GM12801 (cell line): ENCODE data around the gene ALOXE3.

Source experiments
- CTCF ChIP-seq: IDR thresholded peaks from one replicate; pipeline ENCODE4 v1.5.1; 2011; ENCODE audit warnings: control low read depth; ENCODE audit not compliant: insufficient read length; ENCODE audit errors: extremely low read depth

The ALOXE3 gene

GRCh38 chr17:8057691-8058114 lies 60.6 kb downstream of the ALOXE3 start:
- no peak for TF ChIP-seq CTCF

DNA sequence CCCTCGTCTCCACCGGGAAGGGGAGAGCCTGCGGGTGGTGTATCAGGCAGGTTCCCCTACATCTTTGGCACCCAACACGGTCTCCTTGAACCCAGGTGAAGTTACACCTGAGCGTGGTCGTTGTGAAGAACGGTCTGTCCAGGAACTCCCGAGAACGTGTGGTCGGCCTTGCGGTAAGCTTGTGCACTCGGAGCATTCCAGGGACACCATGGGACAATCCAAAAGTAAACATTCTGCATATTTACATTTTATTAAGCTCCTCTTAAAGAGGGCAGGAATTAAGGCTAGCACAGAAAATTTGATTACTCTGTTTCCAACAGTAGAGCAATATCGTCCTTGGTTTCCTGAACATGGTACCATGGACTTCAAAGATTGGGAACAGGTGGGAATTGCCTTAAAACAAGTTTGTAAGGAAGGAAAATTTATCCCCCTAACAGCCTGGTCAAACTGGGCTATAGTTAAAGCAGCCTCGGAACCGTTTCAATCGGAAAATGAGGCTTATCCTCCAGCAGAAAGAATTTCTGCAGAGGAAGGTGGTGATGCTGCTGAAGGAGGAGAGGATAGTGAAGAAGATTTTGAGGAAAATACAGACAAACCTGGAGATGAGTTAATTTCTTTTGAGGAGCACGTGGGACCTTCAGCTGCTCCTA lies 61.2 kb downstream of the ALOXE3 start:
- TF ChIP-seq CTCF = no peak

DNA sequence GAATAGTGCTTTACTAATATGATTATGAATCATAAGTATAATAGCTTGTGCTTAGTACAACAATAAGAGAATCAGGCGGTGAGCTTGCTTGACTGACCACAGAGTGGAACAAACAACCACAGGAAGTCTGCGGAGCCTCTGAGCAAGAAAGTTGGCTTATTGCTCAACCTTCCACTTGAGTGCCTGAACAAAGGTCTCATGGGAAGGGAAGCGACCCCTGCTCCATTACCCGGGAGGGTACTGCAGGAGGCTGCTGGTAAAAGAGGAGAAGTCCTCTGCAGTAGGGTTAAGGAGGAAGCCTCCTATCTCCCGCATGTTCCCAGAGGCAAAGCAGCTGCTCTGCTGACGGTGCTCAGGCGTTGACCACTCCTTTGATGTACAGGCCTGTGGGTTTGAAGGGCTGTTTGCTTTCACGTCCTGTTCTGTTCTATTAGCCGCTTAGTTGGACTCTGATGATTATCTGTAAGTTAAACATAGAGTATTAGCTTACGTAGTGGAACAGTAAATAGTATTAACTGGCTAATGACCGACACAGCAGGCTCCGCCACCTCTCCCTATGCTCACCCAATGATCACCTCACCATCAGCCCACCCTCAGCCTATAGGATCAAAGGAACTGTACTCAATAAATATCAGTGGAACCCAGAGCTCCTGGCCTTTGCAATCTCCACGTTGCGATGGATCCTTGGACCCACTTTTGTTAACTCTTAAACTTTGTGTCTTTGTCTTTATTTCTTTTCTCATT lies 61.9 kb downstream of the ALOXE3 start:
- TF ChIP-seq CTCF = no peak

GRCh38 chr17:8055851-8056231 lies 62.5 kb downstream of the ALOXE3 start:
- no peak for TF ChIP-seq CTCF

- TF ChIP-seq CTCF = no peak
These were observed 64.7 kb downstream of the ALOXE3 start for GRCh38 chr17:8053600-8053999.

GRCh38 chr17:8052256-8053252 lies 65.8 kb downstream of the ALOXE3 start:
- TF ChIP-seq CTCF = no peak

GRCh38 chr17:8051831-8052230 lies 66.5 kb downstream of the ALOXE3 start:
- no peak for TF ChIP-seq CTCF
